ENCODE measurements around the gene KIAA1958. TPM values are rescaled to one million over a fixed set of nuclear protein-coding genes. Genes with fewer than 3 reads are reported as not detected.

The KIAA1958 gene
- total and polyA plus RNA-seq, 8 donors, result 1.4 to 11.8 (median 5.6) TPM

- no peak for DNase-seq
- Histone ChIP-seq H3K27me3 (no peaks in the 10 kb centered on the region), H3K9me3 (no peaks in the 10 kb centered on the region), H3K27ac (no peak overlapping the region), H3K4me3 (no peak overlapping the region), H3K4me1 (peaks cover 4 to 7% (median 5%) of the 10 kb centered on the region in 3 donors), H3K36me3 (no peaks in the 10 kb centered on the region)
- no peak for TF ChIP-seq CTCF (IDR thresholded peaks at IDR 0.05)
- ATAC-seq, result no peak
- 94 to 96% methylated on average over 8 of the region's 8 CpGs for WGBS, 2 donors
- FAIRE-seq, result no peak
- intact Hi-C loops (cut with DNase I), result no loop called here
Measured at GRCh38 chr9:112501287-112501686, 14.7 kb downstream of the KIAA1958 start.

DNA sequence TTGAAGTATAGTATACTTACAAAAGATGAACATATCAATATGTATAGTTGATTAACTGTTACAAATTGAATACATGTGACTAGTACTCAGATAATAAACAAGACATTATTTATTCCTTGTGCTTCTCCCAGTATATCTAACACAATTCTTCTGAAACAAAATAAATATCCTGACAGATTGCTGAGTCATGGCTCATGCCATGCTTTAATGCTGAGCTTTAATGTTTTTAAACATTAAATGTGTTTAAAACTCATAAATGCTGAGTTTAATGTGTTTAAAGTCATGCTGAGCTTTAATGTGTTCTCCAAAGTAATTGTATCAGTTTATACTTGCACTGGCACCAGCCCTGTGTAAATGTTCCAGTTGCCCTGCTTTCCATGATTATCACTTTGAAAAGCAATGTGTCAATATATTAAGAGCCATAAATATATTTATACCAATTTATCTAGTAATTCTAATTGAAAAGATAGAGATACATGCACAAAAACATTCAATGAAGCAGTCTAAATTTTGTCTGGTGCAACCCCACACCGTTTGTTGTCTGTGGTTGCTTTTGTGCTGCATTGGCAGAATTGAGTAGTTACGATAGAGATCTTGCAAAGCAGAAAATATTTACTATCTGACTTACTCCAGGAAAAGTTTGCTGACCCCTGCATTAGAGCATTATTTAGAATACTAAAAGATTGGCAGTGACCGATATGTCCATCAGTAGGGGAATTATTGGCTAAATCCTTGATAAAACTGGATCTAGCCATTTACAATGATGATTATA is 15.7 kb downstream of the KIAA1958 start:
- DNase-seq (no peak), ATAC-seq (peak in 3 of 4 donors; percentile 46 to 51 (median 48)), FAIRE-seq (no peak)
- Histone ChIP-seq H3K4me3 (no peak overlapping the region), H3K27ac (no peak overlapping the region), H3K4me1 (peaks cover 4 to 15% (median 13%) of the 10 kb centered on the region in 3 donors), H3K9me3 (no peaks in the 10 kb centered on the region), H3K36me3 (no peaks in the 10 kb centered on the region), H3K27me3 (no peaks in the 10 kb centered on the region)
- TF ChIP-seq CTCF (IDR thresholded peaks at IDR 0.05), result no peak
- 44 to 51% methylated on average over 3 of the region's 3 CpGs for WGBS, 2 donors
- intact Hi-C loops (cut with DNase I), result no loop called here

- no peak overlapping the region for H3K27ac ChIP-seq
- H3K36me3 ChIP-seq, result no peaks in the 10 kb centered on the region
- no peak for DNase-seq
- intact Hi-C loops (cut with DNase I), result no loop called here
- no peak for TF ChIP-seq CTCF (IDR thresholded peaks at IDR 0.05)
- H3K4me3 ChIP-seq, result no peak overlapping the region
- no peak for FAIRE-seq
- no peak for ATAC-seq
- no peaks in the 10 kb centered on the region for H3K9me3 ChIP-seq
- H3K4me1 ChIP-seq, result peaks cover 4 to 18% (median 13%) of the 10 kb centered on the region in 3 donors
- 66 to 80% methylated on average over 5 of the region's 5 CpGs for WGBS, 2 donors
- H3K27me3 ChIP-seq, result no peaks in the 10 kb centered on the region
Measured at GRCh38 chr9:112503170-112503569, 16.5 kb downstream of the KIAA1958 start.

GRCh38 chr9:112505086-112505485 is 18.5 kb downstream of the KIAA1958 start:
- WGBS, 2 donors, result 69 to 74% methylated on average over 4 of the region's 4 CpGs
- Histone ChIP-seq H3K9me3 (no peaks in the 10 kb centered on the region), H3K4me3 (no peak overlapping the region), H3K27ac (no peak overlapping the region), H3K36me3 (no peaks in the 10 kb centered on the region), H3K4me1 (peaks cover 4 to 18% (median 14%) of the 10 kb centered on the region in 3 donors), H3K27me3 (no peaks in the 10 kb centered on the region)
- TF ChIP-seq CTCF (IDR thresholded peaks at IDR 0.05), result no peak
- intact Hi-C loops (cut with DNase I), result no loop called here
- DNase-seq (no peak), ATAC-seq (no peak), FAIRE-seq (no peak)

DNA sequence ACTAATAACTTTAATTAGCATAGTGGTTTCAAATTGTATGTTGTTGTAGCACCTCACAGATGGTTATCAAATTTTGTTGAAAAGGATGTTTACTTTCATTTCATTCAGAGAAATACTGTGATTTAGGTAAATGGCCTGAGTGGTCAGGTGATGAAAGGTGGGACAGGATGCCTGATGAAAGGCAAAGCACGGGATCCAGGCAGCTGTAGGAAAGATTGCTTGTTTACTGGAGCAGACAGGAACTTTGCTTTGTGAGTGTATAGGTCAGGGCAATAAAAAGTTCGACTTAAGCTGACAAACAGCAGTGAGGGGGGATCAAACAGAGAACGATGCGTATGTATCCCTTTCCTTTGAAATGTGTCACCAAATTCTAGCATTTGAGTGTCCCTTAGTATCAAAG is 19.0 kb downstream of the KIAA1958 start:
- peak in 1 of 4 donors; percentile 61 for ATAC-seq
- Histone ChIP-seq H3K27ac (no peak overlapping the region), H3K9me3 (no peaks in the 10 kb centered on the region), H3K27me3 (no peaks in the 10 kb centered on the region), H3K4me3 (no peak overlapping the region), H3K4me1 (peaks cover 4 to 18% (median 15%) of the 10 kb centered on the region in 3 donors), H3K36me3 (no peaks in the 10 kb centered on the region)
- no peak for TF ChIP-seq CTCF (IDR thresholded peaks at IDR 0.05)
- intact Hi-C loops (cut with DNase I), result no loop called here
- 56 to 58% methylated on average over 4 of the region's 4 CpGs for WGBS, 2 donors
- no peak for FAIRE-seq
- no peak for DNase-seq
